DOHH2 (cell line): ENCODE results near the gene RCOR3.
"Not testable (repeated sequence)": the region's sequence is repeated elsewhere in the genome, so short reads cannot be mapped to it uniquely, and the experiment has no call there.

Source experiments
- H3F3A ChIP-seq: fragments of 200-600 bp; sonication (generic), shearing (Covaris generic); 2 replicates; pipeline ENCODE4 v1.6.0; 2016; ENCODE audit warnings: antibody characterized with exemption, mild to moderate bottlenecking; ENCODE audit not compliant: control insufficient read depth, insufficient read depth
- H3K27ac ChIP-seq: fragments of 200-600 bp; sonication (generic); 2 replicates; pipeline ENCODE4 v1.5.1; 2014; ENCODE audit warnings: low read depth, mild to moderate bottlenecking, low read length, moderate library complexity
- H3K27me3 ChIP-seq: fragments of 200-600 bp; sonication (generic); 2 replicates; pipeline ENCODE4 v1.6.1; 2014; ENCODE audit warnings: mild to moderate bottlenecking, low read length, mixed read lengths; ENCODE audit not compliant: control insufficient read depth
- H3K36me3 ChIP-seq: fragments of 200-600 bp; sonication (generic); 2 replicates; pipeline ENCODE4 v1.6.1; 2014; ENCODE audit warnings: mild to moderate bottlenecking, low read length, moderate library complexity, mixed read lengths; ENCODE audit not compliant: control insufficient read depth
- H3K4me1 ChIP-seq: fragments of 200-600 bp; sonication (generic); 2 replicates; pipeline ENCODE4 v1.6.1; 2014; ENCODE audit warnings: mild to moderate bottlenecking, low read length, mixed read lengths; ENCODE audit not compliant: control insufficient read depth
- H3K4me2 ChIP-seq: fragments of 200-600 bp; sonication (generic); 2 replicates; pipeline ENCODE4 v1.6.0; 2014; ENCODE audit warnings: mild to moderate bottlenecking, low read length, moderate library complexity
- H3K4me3 ChIP-seq: fragments of 200-600 bp; sonication (generic); 2 replicates; pipeline ENCODE4 v1.5.1; 2014; ENCODE audit warnings: mild to moderate bottlenecking, low read length, mixed read lengths
- H3K79me2 ChIP-seq: fragments of 200-600 bp; sonication (generic); 2 replicates; pipeline ENCODE4 v1.6.1; 2014; ENCODE audit warnings: mild to moderate bottlenecking, low read length, mixed read lengths; ENCODE audit not compliant: control insufficient read depth
- H3K9me2 ChIP-seq: fragments of 200-600 bp; sonication (generic); replicated peaks from 2 replicates; pipeline ENCODE4 v1.6.1; 2014; ENCODE audit warnings: mild to moderate bottlenecking, low read length, mixed read lengths; ENCODE audit not compliant: control insufficient read depth
- H3K9me3 ChIP-seq: fragments of 200-600 bp; sonication (generic); 2 replicates; pipeline ENCODE4 v1.6.1; 2014; ENCODE audit warnings: antibody characterized with exemption, low read length, mixed read lengths; ENCODE audit not compliant: control insufficient read depth, insufficient read depth
- H4K20me1 ChIP-seq: fragments of 200-600 bp; sonication (generic); 2 replicates; pipeline ENCODE4 v1.6.0; 2014; ENCODE audit warnings: low read depth, mild to moderate bottlenecking, antibody characterized with exemption, low read length, moderate library complexity; ENCODE audit not compliant: control insufficient read depth, insufficient read depth
- EZH2phosphoT487 ChIP-seq: fragments of 200-600 bp; sonication (generic); IDR thresholded peaks from 2 replicates; pipeline ENCODE4 v1.6.1; 2017; ENCODE audit warnings: borderline replicate concordance, mild to moderate bottlenecking, antibody characterized with exemption, low read length, moderate library complexity, mixed read lengths
- TF ChIP-seq, protein P1 (sequence below): fragments of 200-600 bp; sonication (generic); IDR thresholded peaks from one replicate; pipeline ENCODE4 v1.5.1; 2014; ENCODE audit warnings: antibody characterized with exemption, mild to moderate bottlenecking, low read depth, low read length; ENCODE audit not compliant: poor library complexity, severe bottlenecking

RCOR3 gene

DNA sequence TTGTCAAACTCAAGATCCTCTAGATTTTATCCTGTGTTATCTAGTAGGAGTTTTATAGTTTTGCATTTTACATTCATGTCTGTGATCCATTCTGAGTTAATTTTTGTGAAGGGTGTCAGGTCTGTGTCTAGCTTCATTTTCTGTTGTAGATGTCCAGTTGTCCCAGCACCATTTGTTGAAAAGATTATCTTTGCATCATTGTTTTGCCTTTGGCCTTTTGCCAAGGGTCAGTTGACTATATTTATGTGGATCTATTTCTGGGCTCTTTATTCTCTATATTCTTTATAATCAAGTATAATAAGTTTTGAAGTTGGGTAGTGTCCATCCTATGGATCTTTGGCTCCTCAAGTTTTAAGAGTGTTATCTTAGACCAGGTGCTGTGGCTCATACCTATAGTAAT, 89.4 kb downstream of the RCOR3 start:
- H3F3A ChIP-seq: no peaks in the 10 kb centered on the region
- no peaks in the 10 kb centered on the region for H3K9me2 ChIP-seq
- no peak overlapping the region for H3K4me3 ChIP-seq
- 0 out of 2 replicates have a peak, but pooled peaks cover 4% of the 10 kb centered on the region for H3K9me3 ChIP-seq
- no peaks in the 10 kb centered on the region for H3K27me3 ChIP-seq
- TF ChIP-seq EZH2phosphoT487: no peak
- TF ChIP-seq, protein P1, sequence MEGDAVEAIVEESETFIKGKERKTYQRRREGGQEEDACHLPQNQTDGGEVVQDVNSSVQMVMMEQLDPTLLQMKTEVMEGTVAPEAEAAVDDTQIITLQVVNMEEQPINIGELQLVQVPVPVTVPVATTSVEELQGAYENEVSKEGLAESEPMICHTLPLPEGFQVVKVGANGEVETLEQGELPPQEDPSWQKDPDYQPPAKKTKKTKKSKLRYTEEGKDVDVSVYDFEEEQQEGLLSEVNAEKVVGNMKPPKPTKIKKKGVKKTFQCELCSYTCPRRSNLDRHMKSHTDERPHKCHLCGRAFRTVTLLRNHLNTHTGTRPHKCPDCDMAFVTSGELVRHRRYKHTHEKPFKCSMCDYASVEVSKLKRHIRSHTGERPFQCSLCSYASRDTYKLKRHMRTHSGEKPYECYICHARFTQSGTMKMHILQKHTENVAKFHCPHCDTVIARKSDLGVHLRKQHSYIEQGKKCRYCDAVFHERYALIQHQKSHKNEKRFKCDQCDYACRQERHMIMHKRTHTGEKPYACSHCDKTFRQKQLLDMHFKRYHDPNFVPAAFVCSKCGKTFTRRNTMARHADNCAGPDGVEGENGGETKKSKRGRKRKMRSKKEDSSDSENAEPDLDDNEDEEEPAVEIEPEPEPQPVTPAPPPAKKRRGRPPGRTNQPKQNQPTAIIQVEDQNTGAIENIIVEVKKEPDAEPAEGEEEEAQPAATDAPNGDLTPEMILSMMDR: no peak
- H3K36me3 ChIP-seq: peaks cover 10% of the 10 kb centered on the region
- peaks cover 5% of the 10 kb centered on the region; the same call in 1 of the 2 replicates for H4K20me1 ChIP-seq
- H3K79me2 ChIP-seq: peaks cover 89% of the 10 kb centered on the region
- no peak overlapping the region for H3K4me2 ChIP-seq
- no peak overlapping the region for H3K27ac ChIP-seq
- H3K4me1 ChIP-seq: peaks cover 16% of the 10 kb centered on the region

DNA sequence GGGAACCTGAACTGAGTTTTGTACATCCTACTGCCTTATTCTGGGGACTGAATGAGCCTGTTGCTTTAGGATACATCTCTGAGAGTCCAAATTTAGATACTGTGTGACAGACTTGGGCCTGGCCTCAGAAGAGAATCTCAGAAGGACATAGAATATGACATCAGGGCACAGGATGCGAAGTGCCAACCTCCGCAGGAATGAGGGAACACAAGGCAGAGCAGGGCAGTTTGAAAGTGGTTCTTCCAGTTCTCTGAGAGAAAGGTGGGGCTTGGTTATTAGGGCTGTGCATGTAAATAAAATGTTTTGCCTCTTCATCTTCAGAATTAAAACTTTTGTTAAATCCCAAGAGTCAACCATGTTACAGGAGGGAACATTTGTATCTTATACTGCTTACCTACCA, 90.6 kb downstream of the RCOR3 start:
- no peaks in the 10 kb centered on the region for H3F3A ChIP-seq
- 0 out of 2 replicates have a peak, but pooled peaks cover 4% of the 10 kb centered on the region for H3K9me3 ChIP-seq
- H3K36me3 ChIP-seq: peaks cover 20% of the 10 kb centered on the region
- peaks cover 7% of the 10 kb centered on the region; the same call in 1 of the 2 replicates for H4K20me1 ChIP-seq
- no peak for TF ChIP-seq EZH2phosphoT487
- TF ChIP-seq, protein P1: no peak
- H3K4me2 ChIP-seq: no peak overlapping the region
- H3K9me2 ChIP-seq: no peaks in the 10 kb centered on the region
- no peak overlapping the region for H3K27ac ChIP-seq
- H3K27me3 ChIP-seq: no peaks in the 10 kb centered on the region
- H3K4me1 ChIP-seq: peaks cover 21% of the 10 kb centered on the region
- H3K79me2 ChIP-seq: peaks cover 86% of the 10 kb centered on the region
- no peak overlapping the region for H3K4me3 ChIP-seq

DNA sequence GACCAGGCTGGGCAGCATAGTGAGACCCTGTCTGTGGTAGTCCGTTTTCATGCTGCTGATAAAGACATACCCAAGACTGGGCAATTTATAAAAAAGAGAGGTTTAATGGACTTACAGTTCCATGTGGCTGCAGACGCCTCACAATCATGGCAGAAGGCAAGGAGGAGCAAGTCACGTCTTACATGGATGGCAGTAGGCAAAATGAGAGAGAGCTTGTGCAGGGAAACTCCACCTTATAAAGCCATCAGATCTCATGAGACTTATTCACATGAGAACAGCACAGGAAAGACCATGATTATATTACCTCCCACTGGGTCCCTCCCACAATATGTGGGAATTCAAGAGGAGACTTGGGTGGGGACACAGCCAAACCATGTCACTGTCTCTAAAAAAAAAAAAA, 92.9 kb downstream of the RCOR3 start:
- Histone ChIP-seq H3K79me2 (peaks cover 66% of the 10 kb centered on the region), H3K4me1 (peaks cover 21% of the 10 kb centered on the region), H3K36me3 (peaks cover 39% of the 10 kb centered on the region)
- not testable (repeated sequence) for H3K4me3 ChIP-seq, H3F3A ChIP-seq, H3K27me3 ChIP-seq, H4K20me1 ChIP-seq, H3K9me2 ChIP-seq, H3K9me3 ChIP-seq, H3K4me2 ChIP-seq, H3K27ac ChIP-seq

DNA sequence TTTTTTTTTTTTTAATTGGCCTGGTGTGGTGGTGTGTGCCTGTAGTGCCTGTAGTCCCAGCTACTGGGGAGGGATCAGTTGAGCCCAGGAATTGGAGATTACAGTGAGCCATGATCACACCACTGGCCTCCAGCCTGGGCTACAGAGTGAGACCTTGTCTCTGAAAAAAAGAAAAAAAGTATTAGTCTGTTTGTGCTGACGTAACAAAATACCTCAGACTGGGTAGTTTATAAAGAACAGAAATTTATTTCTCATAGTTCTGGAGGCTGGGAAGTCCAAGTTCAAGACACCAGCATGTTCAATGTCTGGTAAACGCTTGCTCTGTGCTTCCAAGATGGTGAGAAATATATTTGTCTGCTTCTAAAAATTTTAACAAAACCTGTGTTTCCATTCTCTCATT, 93.3 kb downstream of the RCOR3 start:
- H3K27me3 ChIP-seq: no peaks in the 10 kb centered on the region
- no peaks in the 10 kb centered on the region for H3K9me2 ChIP-seq
- H3K4me1 ChIP-seq: peaks cover 19% of the 10 kb centered on the region
- peak overlapping the region; percentile 27; the same call in 1 of the 2 replicates for H3K4me2 ChIP-seq
- H3K36me3 ChIP-seq: peaks cover 43% of the 10 kb centered on the region
- no peak overlapping the region for H3K27ac ChIP-seq
- H3K9me3 ChIP-seq: 0 out of 2 replicates have a peak, but pooled peaks cover 4% of the 10 kb centered on the region
- H4K20me1 ChIP-seq: peaks cover 7% of the 10 kb centered on the region; the same call in 1 of the 2 replicates
- TF ChIP-seq, protein P1: no peak
- TF ChIP-seq EZH2phosphoT487: no peak
- no peaks in the 10 kb centered on the region for H3F3A ChIP-seq
- H3K79me2 ChIP-seq: peaks cover 62% of the 10 kb centered on the region
- H3K4me3 ChIP-seq: no peak overlapping the region
